Stimulated activated naive CD8-positive, alpha-beta T cell treated with anti-CD3 and anti-CD28 coated beads, Interleukin-15, Interleukin-2, amounts not matched to agents 100 ng/mL and 50 ng/mL, for 24 hours (primary cell): Measurements from ENCODE around the gene MANBA.

Source experiments
- H3K27ac Mint-ChIP-seq: one replicate; pipeline ENCODE4 v1.8.0; 2021; ENCODE audit warnings: mild to moderate bottlenecking, mixed read lengths
- H3K27me3 Mint-ChIP-seq: one replicate; pipeline ENCODE4 v1.8.0; 2021; ENCODE audit warnings: mixed read lengths
- H3K36me3 Mint-ChIP-seq: one replicate; pipeline ENCODE4 v1.8.0; 2021; ENCODE audit warnings: low read depth, mixed read lengths
- H3K4me1 Mint-ChIP-seq: one replicate; pipeline ENCODE4 v1.8.0; 2021; ENCODE audit warnings: low read depth, mixed read lengths
- H3K4me3 Mint-ChIP-seq: one replicate; pipeline ENCODE4 v1.8.0; 2021; ENCODE audit warnings: mild to moderate bottlenecking, mixed read lengths
- H3K9me3 Mint-ChIP-seq: one replicate; pipeline ENCODE4 v1.8.0; 2021; ENCODE audit warnings: mixed read lengths

Gene MANBA

GRCh38 chr4:102687373-102687981, 73.3 kb downstream of the MANBA start:
- Mint-ChIP-seq H3K9me3 (no peaks in the 10 kb centered on the region), H3K27ac (no peak overlapping the region), H3K27me3 (no peaks in the 10 kb centered on the region), H3K36me3 (peaks cover 5% of the 10 kb centered on the region), H3K4me3 (no peak overlapping the region), H3K4me1 (no peaks in the 10 kb centered on the region)

- no peaks in the 10 kb centered on the region for H3K27me3 Mint-ChIP-seq
- no peaks in the 10 kb centered on the region for H3K4me1 Mint-ChIP-seq
- H3K27ac Mint-ChIP-seq, result no peak overlapping the region
- H3K9me3 Mint-ChIP-seq, result no peaks in the 10 kb centered on the region
- H3K36me3 Mint-ChIP-seq, result peaks cover 6% of the 10 kb centered on the region
- no peak overlapping the region for H3K4me3 Mint-ChIP-seq
These were observed 75.0 kb downstream of the MANBA start for GRCh38 chr4:102685768-102686167.

GRCh38 chr4:102684610-102685052, 76.1 kb downstream of the MANBA start:
- Mint-ChIP-seq H3K4me3 (no peak overlapping the region), H3K9me3 (no peaks in the 10 kb centered on the region), H3K27me3 (no peaks in the 10 kb centered on the region), H3K36me3 (peaks cover 11% of the 10 kb centered on the region), H3K4me1 (no peaks in the 10 kb centered on the region), H3K27ac (no peak overlapping the region)

- no peaks in the 10 kb centered on the region for H3K27me3 Mint-ChIP-seq
- H3K27ac Mint-ChIP-seq, result no peak overlapping the region
- H3K4me3 Mint-ChIP-seq, result no peak overlapping the region
- peaks cover 10% of the 10 kb centered on the region for H3K36me3 Mint-ChIP-seq
- no peaks in the 10 kb centered on the region for H3K9me3 Mint-ChIP-seq
- H3K4me1 Mint-ChIP-seq, result no peaks in the 10 kb centered on the region
These were observed 76.7 kb downstream of the MANBA start for GRCh38 chr4:102683881-102684609.

- Mint-ChIP-seq H3K27me3 (no peaks in the 10 kb centered on the region), H3K4me1 (no peaks in the 10 kb centered on the region), H3K9me3 (no peaks in the 10 kb centered on the region), H3K4me3 (no peak overlapping the region), H3K27ac (no peak overlapping the region), H3K36me3 (peaks cover 15% of the 10 kb centered on the region)
These were observed 82.0 kb downstream of the MANBA start for GRCh38 chr4:102678695-102679335.

GRCh38 chr4:102678107-102678506, 82.7 kb downstream of the MANBA start:
- Mint-ChIP-seq H3K9me3 (no peaks in the 10 kb centered on the region), H3K36me3 (peaks cover 15% of the 10 kb centered on the region), H3K27me3 (no peaks in the 10 kb centered on the region), H3K4me3 (no peak overlapping the region), H3K4me1 (no peaks in the 10 kb centered on the region), H3K27ac (no peak overlapping the region)

- Mint-ChIP-seq H3K36me3 (peaks cover 9% of the 10 kb centered on the region), H3K27ac (no peak overlapping the region), H3K4me3 (no peak overlapping the region), H3K4me1 (no peaks in the 10 kb centered on the region), H3K27me3 (no peaks in the 10 kb centered on the region), H3K9me3 (no peaks in the 10 kb centered on the region)
These were observed 85.6 kb downstream of the MANBA start for GRCh38 chr4:102675141-102675540.

- peaks cover 30% of the 10 kb centered on the region for H3K36me3 Mint-ChIP-seq
- no peak overlapping the region for H3K4me3 Mint-ChIP-seq
- no peaks in the 10 kb centered on the region for H3K27me3 Mint-ChIP-seq
- H3K9me3 Mint-ChIP-seq, result no peaks in the 10 kb centered on the region
- H3K27ac Mint-ChIP-seq, result no peak overlapping the region
- no peaks in the 10 kb centered on the region for H3K4me1 Mint-ChIP-seq
These were observed 93.8 kb downstream of the MANBA start for GRCh38 chr4:102667001-102667400.

GRCh38 chr4:102665527-102665926, 95.2 kb downstream of the MANBA start:
- Mint-ChIP-seq H3K4me1 (no peaks in the 10 kb centered on the region), H3K9me3 (no peaks in the 10 kb centered on the region), H3K27me3 (no peaks in the 10 kb centered on the region), H3K36me3 (peaks cover 32% of the 10 kb centered on the region), H3K27ac (no peak overlapping the region), H3K4me3 (no peak overlapping the region)

GRCh38 chr4:102663073-102663472, 97.7 kb downstream of the MANBA start:
- no peaks in the 10 kb centered on the region for H3K4me1 Mint-ChIP-seq
- H3K4me3 Mint-ChIP-seq, result no peak overlapping the region
- no peak overlapping the region for H3K27ac Mint-ChIP-seq
- H3K27me3 Mint-ChIP-seq, result no peaks in the 10 kb centered on the region
- no peaks in the 10 kb centered on the region for H3K9me3 Mint-ChIP-seq
- peaks cover 21% of the 10 kb centered on the region for H3K36me3 Mint-ChIP-seq

GRCh38 chr4:102657206-102657605, 103.6 kb downstream of the MANBA start:
- Mint-ChIP-seq H3K4me1 (no peaks in the 10 kb centered on the region), H3K9me3 (no peaks in the 10 kb centered on the region), H3K27ac (no peak overlapping the region), H3K27me3 (no peaks in the 10 kb centered on the region), H3K36me3 (peaks cover 14% of the 10 kb centered on the region), H3K4me3 (no peak overlapping the region)

GRCh38 chr4:102647117-102647516, 113.7 kb downstream of the MANBA start:
- Mint-ChIP-seq H3K27me3 (no peaks in the 10 kb centered on the region), H3K9me3 (no peaks in the 10 kb centered on the region), H3K4me3 (no peak overlapping the region), H3K27ac (no peak overlapping the region), H3K4me1 (peaks cover 8% of the 10 kb centered on the region), H3K36me3 (peaks cover 46% of the 10 kb centered on the region)

GRCh38 chr4:102642631-102643298, 118.0 kb downstream of the MANBA start:
- Mint-ChIP-seq H3K4me3 (no peak overlapping the region), H3K4me1 (peaks cover 13% of the 10 kb centered on the region), H3K36me3 (peaks cover 27% of the 10 kb centered on the region), H3K9me3 (no peaks in the 10 kb centered on the region), H3K27ac (no peak overlapping the region), H3K27me3 (no peaks in the 10 kb centered on the region)

GRCh38 chr4:102641793-102642192, 119.0 kb downstream of the MANBA start:
- Mint-ChIP-seq H3K27ac (no peak overlapping the region), H3K36me3 (peaks cover 30% of the 10 kb centered on the region), H3K9me3 (no peaks in the 10 kb centered on the region), H3K4me1 (peaks cover 9% of the 10 kb centered on the region), H3K4me3 (no peak overlapping the region), H3K27me3 (no peaks in the 10 kb centered on the region)

GRCh38 chr4:102640669-102641068, 120.1 kb downstream of the MANBA start:
- Mint-ChIP-seq H3K36me3 (peaks cover 29% of the 10 kb centered on the region), H3K9me3 (no peaks in the 10 kb centered on the region), H3K27ac (no peak overlapping the region), H3K4me1 (peaks cover 5% of the 10 kb centered on the region), H3K4me3 (no peak overlapping the region), H3K27me3 (no peaks in the 10 kb centered on the region)
